Measurements from ENCODE around the gene HLA-G.

HLA-G gene

GRCh38 chr6:29834564-29835436, 7.2 kb downstream of the HLA-G start:
- DNase-seq = peak; percentile 75
- peaks cover 91% of the 10 kb centered on the region for H3K27me3 Mint-ChIP-seq (ENCODE audit: low read depth, poor library complexity)
- H3K4me1 Mint-ChIP-seq = no peaks in the 10 kb centered on the region
- H3K36me3 Mint-ChIP-seq (ENCODE audit: low read depth) = no peaks in the 10 kb centered on the region
- H3K27ac Mint-ChIP-seq = no peak overlapping the region
- TF ChIP-seq, protein P1, sequence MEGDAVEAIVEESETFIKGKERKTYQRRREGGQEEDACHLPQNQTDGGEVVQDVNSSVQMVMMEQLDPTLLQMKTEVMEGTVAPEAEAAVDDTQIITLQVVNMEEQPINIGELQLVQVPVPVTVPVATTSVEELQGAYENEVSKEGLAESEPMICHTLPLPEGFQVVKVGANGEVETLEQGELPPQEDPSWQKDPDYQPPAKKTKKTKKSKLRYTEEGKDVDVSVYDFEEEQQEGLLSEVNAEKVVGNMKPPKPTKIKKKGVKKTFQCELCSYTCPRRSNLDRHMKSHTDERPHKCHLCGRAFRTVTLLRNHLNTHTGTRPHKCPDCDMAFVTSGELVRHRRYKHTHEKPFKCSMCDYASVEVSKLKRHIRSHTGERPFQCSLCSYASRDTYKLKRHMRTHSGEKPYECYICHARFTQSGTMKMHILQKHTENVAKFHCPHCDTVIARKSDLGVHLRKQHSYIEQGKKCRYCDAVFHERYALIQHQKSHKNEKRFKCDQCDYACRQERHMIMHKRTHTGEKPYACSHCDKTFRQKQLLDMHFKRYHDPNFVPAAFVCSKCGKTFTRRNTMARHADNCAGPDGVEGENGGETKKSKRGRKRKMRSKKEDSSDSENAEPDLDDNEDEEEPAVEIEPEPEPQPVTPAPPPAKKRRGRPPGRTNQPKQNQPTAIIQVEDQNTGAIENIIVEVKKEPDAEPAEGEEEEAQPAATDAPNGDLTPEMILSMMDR (IDR thresholded peaks at IDR 0.05) = peak; percentile 89
- no peaks in the 10 kb centered on the region for H3K9me3 Mint-ChIP-seq
- H3K4me3 Mint-ChIP-seq = no peak overlapping the region

DNA sequence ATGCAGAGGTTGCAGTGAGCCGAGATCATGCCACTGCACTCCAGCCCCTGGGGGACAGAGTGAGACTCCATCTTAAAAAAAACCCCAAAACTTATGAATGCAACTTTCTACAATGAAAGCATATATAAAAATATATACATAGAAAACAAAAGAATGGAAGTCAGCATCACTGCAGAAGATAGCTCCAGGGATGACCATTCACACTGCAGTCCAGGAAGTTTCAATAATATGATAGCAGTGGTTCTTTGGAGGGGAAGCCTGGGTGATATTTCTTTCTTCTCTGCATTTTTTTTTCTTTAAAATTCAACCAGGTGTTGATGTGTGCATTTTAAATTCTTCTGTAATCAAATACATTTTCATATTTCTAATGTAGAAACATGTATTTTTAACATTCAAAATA, 12.3 kb downstream of the HLA-G start:
- Mint-ChIP-seq H3K4me1 (no peaks in the 10 kb centered on the region), H3K36me3 (ENCODE audit: low read depth) (no peaks in the 10 kb centered on the region), H3K4me3 (no peak overlapping the region), H3K9me3 (peaks cover 10% of the 10 kb centered on the region), H3K27ac (no peak overlapping the region), H3K27me3 (ENCODE audit: low read depth, poor library complexity) (peaks cover 75% of the 10 kb centered on the region)
- TF ChIP-seq, protein P1 (IDR thresholded peaks at IDR 0.05) = no peak
- no peak for DNase-seq

DNA sequence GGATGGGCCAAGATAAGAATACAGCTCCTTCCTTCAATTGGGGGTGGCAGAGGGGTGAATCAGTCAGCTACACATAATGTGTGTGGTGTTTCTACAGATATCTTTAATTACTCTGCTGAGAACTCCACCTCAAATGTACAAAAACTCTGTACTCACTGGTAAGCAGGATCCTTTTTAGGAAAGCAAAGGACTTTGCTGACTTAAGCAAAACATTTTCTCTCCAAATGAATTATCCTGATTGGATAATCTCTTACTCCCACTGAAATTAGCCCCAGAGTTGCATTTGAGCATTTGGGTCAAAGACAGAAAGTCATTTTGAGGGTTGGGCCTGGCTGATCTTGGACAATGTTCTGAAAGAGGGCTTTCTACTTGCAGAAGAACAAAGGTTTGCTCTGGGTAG, 13.4 kb downstream of the HLA-G start:
- H3K27ac Mint-ChIP-seq = no peak overlapping the region
- H3K4me1 Mint-ChIP-seq = no peaks in the 10 kb centered on the region
- no peak overlapping the region for H3K4me3 Mint-ChIP-seq
- TF ChIP-seq, protein P1 (IDR thresholded peaks at IDR 0.05) = no peak
- peaks cover 10% of the 10 kb centered on the region for H3K9me3 Mint-ChIP-seq
- H3K36me3 Mint-ChIP-seq (ENCODE audit: low read depth) = no peaks in the 10 kb centered on the region
- DNase-seq = no peak
- peaks cover 74% of the 10 kb centered on the region for H3K27me3 Mint-ChIP-seq (ENCODE audit: low read depth, poor library complexity)

DNA sequence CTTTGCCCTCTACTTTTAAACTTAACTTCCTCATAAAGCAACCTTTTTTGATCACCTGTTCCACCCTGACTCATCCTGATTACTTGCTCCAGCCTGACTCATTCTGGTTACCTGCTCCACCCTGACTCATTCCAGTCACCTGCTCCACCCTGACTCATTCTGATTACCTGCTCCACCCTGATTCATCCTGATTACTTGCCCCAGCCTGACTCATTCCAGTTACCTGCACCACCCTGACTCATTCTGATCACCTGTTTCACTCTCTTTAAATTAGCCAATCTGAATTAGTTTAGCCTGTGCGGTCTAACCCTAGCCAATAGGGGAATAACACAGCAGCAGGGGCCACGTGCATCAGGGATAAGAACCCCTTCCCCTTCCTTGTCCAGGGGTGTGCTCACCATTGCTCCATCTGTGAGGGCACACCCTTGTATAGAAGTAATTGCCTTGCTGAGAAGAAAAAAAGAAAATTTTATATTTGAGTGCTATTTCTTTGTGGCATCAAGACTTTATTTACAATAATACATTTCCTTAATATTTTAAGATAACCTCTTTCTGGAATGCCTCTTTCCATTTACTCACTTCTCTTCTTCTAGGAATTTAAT, 17.9 kb downstream of the HLA-G start:
- DNase-seq = no peak
- Mint-ChIP-seq H3K36me3 (ENCODE audit: low read depth) (no peaks in the 10 kb centered on the region), H3K27me3 (ENCODE audit: low read depth, poor library complexity) (peaks cover 64% of the 10 kb centered on the region), H3K9me3 (peaks cover 10% of the 10 kb centered on the region), H3K4me3 (no peak overlapping the region), H3K4me1 (no peaks in the 10 kb centered on the region), H3K27ac (no peak overlapping the region)
- TF ChIP-seq, protein P1 (IDR thresholded peaks at IDR 0.05) = no peak

- peaks cover 62% of the 10 kb centered on the region for H3K27me3 Mint-ChIP-seq (ENCODE audit: low read depth, poor library complexity)
- peaks cover under 1% of the 10 kb centered on the region for H3K9me3 Mint-ChIP-seq
- TF ChIP-seq, protein P1 (IDR thresholded peaks at IDR 0.05) = peak; percentile 96
Measured at GRCh38 chr6:29847871-29848630, 20.4 kb downstream of the HLA-G start.

More at GRCh38 chr6:29847871-29848630, 20.4 kb downstream of the HLA-G start:
- DNase-seq = peak; percentile 89
- no peak overlapping the region for H3K4me3 Mint-ChIP-seq
- H3K27ac Mint-ChIP-seq = no peak overlapping the region
- no peaks in the 10 kb centered on the region for H3K36me3 Mint-ChIP-seq (ENCODE audit: low read depth)
- H3K4me1 Mint-ChIP-seq = no peaks in the 10 kb centered on the region

All from nephron progenitor cell (in vitro differentiated cells).